HPDE6-E6E7 (cell line): ENCODE results near the gene FBRS.
"Not testable (repeated sequence)": the region's sequence is repeated elsewhere in the genome, so short reads cannot be mapped to it uniquely, and the experiment has no call there.

Experiments used
- DNase-seq: peaks from one replicate; pipeline ENCODE4 v3.0.0; 2011; ENCODE audit warnings: missing footprints; ENCODE audit errors: extremely low spot score

Gene FBRS

GRCh38 chr16:30664616-30665109 lies 6.4 kb downstream of the FBRS start:
- DNase-seq: no peak

- no peak for DNase-seq
Measured at GRCh38 chr16:30665155-30665829, 7.1 kb downstream of the FBRS start.

GRCh38 chr16:30665830-30666190 lies 7.6 kb downstream of the FBRS start:
- no peak for DNase-seq

GRCh38 chr16:30666681-30667080 lies 8.4 kb downstream of the FBRS start:
- DNase-seq: no peak

- no peak for DNase-seq
Measured at GRCh38 chr16:30667361-30667905, 9.2 kb downstream of the FBRS start.

- no peak for DNase-seq
Measured at GRCh38 chr16:30668393-30668792, 10.2 kb downstream of the FBRS start.

GRCh38 chr16:30669026-30669902 lies 11.0 kb downstream of the FBRS start:
- no peak for DNase-seq

- no peak for DNase-seq
Measured at GRCh38 chr16:30669903-30670824, 11.9 kb downstream of the FBRS start.

- no peak for DNase-seq
Measured at GRCh38 chr16:30675143-30675542, 16.9 kb downstream of the FBRS start.

- no peak for DNase-seq
Measured at GRCh38 chr16:30677931-30678585, 19.8 kb downstream of the FBRS start.

- no peak for DNase-seq
Measured at GRCh38 chr16:30678586-30678970, 20.3 kb downstream of the FBRS start.

- DNase-seq: no peak
Measured at GRCh38 chr16:30680326-30680725, 22.1 kb downstream of the FBRS start.

- no peak for DNase-seq
Measured at GRCh38 chr16:30688701-30689100, 30.5 kb downstream of the FBRS start.

- DNase-seq: no peak
Measured at GRCh38 chr16:30691907-30692306, 33.7 kb downstream of the FBRS start.

- no peak for DNase-seq
Measured at GRCh38 chr16:30692396-30693064, 34.3 kb downstream of the FBRS start.

GRCh38 chr16:30694926-30695693 lies 36.9 kb downstream of the FBRS start:
- no peak for DNase-seq

GRCh38 chr16:30696646-30697045 lies 38.4 kb downstream of the FBRS start:
- not testable (repeated sequence) for DNase-seq

- peak; percentile 97 for DNase-seq
Measured at GRCh38 chr16:30697264-30698138, 39.3 kb downstream of the FBRS start.
